ENCODE measurements around the gene C14orf180.

C14orf180 gene

DNA sequence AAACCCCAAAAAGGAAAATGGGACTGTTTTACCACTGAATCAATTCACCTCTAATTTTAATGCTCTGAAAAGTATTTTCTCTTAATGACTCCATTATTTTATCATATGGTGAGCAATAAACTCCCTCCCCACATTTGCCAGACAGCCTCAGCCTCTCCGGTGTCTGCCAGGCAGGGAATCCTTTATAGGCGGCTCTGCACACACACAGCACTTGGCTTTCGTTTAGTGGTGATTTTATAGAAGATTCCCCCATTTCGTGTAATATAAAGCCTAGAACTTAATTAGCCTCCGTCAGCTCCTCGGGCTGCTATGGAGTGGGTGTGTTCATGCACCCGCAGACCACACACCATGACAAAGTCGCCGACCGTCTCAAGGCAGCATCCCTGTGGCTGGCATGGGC is 10.1 kb upstream of the C14orf180 start:
- TF ChIP-seq, protein P1, sequence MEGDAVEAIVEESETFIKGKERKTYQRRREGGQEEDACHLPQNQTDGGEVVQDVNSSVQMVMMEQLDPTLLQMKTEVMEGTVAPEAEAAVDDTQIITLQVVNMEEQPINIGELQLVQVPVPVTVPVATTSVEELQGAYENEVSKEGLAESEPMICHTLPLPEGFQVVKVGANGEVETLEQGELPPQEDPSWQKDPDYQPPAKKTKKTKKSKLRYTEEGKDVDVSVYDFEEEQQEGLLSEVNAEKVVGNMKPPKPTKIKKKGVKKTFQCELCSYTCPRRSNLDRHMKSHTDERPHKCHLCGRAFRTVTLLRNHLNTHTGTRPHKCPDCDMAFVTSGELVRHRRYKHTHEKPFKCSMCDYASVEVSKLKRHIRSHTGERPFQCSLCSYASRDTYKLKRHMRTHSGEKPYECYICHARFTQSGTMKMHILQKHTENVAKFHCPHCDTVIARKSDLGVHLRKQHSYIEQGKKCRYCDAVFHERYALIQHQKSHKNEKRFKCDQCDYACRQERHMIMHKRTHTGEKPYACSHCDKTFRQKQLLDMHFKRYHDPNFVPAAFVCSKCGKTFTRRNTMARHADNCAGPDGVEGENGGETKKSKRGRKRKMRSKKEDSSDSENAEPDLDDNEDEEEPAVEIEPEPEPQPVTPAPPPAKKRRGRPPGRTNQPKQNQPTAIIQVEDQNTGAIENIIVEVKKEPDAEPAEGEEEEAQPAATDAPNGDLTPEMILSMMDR (IDR thresholded peaks at IDR 0.05; ENCODE audit: poor library complexity, severe bottlenecking): no peak
- Histone ChIP-seq H3K27ac (ENCODE audit: poor library complexity, severe bottlenecking) (no peak overlapping the region), H3K36me3 (ENCODE audit: low read depth) (no peaks in the 10 kb centered on the region), H3K4me1 (ENCODE audit: insufficient read depth, poor library complexity, severe bottlenecking) (no peaks in the 10 kb centered on the region), H3K4me3 (ENCODE audit: severe bottlenecking) (no peak overlapping the region), H3K9me3 (ENCODE audit: severe bottlenecking) (no peaks in the 10 kb centered on the region), H3K27me3 (ENCODE audit: insufficient read depth, poor library complexity, severe bottlenecking) (peaks cover 81% of the 10 kb centered on the region)
- no peak for DNase-seq (ENCODE audit: low spot score)
- no peak for ATAC-seq (ENCODE audit: low read depth)

DNA sequence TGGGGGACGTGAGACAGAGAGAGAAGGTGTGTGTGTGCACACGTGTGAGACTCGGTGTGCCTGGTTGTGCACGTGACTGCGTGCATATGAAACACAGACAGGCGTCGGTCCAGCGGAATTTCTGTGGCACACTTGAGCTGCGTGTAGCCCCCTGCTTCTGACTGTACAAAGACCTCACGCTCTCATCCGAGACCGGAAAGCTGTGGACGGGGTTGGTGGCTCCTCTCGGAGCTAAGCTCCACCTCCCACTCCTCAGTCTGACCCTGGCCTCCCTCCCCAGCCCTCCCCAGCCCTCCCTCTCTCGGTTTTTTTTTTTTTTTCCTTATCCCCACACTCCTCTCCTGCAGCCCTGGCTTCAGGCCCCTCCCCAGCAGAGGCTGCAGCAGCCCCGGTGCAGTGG is 8.3 kb upstream of the C14orf180 start:
- no peaks in the 10 kb centered on the region for H3K9me3 ChIP-seq (ENCODE audit: severe bottlenecking)
- H3K36me3 ChIP-seq (ENCODE audit: low read depth): no peaks in the 10 kb centered on the region
- no peak overlapping the region for H3K27ac ChIP-seq (ENCODE audit: poor library complexity, severe bottlenecking)
- H3K4me3 ChIP-seq (ENCODE audit: severe bottlenecking): no peak overlapping the region
- TF ChIP-seq, protein P1 (IDR thresholded peaks at IDR 0.05; ENCODE audit: poor library complexity, severe bottlenecking): no peak
- ATAC-seq (ENCODE audit: low read depth) (no peak), DNase-seq (ENCODE audit: low spot score) (no peak)
- peaks cover 65% of the 10 kb centered on the region for H3K27me3 ChIP-seq (ENCODE audit: insufficient read depth, poor library complexity, severe bottlenecking)
- no peaks in the 10 kb centered on the region for H3K4me1 ChIP-seq (ENCODE audit: insufficient read depth, poor library complexity, severe bottlenecking)

DNA sequence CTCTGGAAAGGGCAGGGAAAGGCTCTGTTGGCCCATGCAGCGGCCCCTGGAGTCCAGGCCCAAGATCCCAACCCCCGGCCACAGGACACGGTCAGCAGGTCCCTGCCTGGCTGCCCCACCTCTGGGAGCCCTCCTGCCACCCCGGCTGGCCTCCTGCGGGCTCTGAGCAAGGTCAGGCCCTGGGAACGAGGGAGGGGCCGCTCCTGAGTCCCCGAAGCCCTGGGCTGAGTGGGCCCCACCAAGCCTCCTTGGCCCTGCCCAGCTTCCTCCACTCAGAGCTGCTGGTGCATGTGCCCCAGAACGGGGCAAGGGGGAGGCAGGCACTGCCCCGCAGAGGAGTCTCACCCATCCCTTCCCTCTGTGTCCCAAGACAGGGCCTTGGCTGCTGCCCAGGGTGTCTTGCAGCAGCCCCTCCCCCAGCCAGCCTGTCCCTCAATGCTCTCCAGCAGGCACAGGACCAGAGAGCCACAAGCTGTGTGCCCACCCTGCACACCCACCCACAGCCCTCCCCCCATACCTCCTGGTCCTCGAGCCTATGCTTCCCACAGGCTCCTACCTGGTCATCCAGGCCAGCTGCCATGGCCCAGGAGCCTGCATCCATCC is 7.4 kb upstream of the C14orf180 start:
- no peaks in the 10 kb centered on the region for H3K9me3 ChIP-seq (ENCODE audit: severe bottlenecking)
- ATAC-seq (ENCODE audit: low read depth) (no peak), DNase-seq (ENCODE audit: low spot score) (no peak)
- H3K27ac ChIP-seq (ENCODE audit: poor library complexity, severe bottlenecking): no peak overlapping the region
- H3K4me1 ChIP-seq (ENCODE audit: insufficient read depth, poor library complexity, severe bottlenecking): no peaks in the 10 kb centered on the region
- H3K27me3 ChIP-seq (ENCODE audit: insufficient read depth, poor library complexity, severe bottlenecking): peaks cover 59% of the 10 kb centered on the region
- no peak overlapping the region for H3K4me3 ChIP-seq (ENCODE audit: severe bottlenecking)
- H3K36me3 ChIP-seq (ENCODE audit: low read depth): no peaks in the 10 kb centered on the region
- TF ChIP-seq, protein P1 (IDR thresholded peaks at IDR 0.05; ENCODE audit: poor library complexity, severe bottlenecking): no peak

DNA sequence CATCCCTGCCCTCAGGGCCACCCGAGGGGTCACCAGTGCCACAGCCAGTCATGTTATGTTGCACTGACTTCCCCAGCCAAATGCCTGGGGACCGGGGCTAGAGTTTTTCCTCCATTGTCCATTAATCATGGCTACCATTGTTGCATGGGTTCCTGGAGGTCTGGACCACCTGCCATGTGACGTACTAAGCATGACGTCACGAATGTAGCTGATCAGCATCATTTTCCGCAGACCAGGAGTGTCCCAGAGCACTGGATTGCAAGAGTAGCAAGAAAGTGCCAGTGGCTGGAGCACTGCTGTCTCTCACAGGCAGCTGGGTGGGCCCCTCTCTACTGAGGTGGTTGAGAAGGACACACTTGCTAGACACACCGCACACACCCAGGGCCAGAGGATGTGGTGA is 6.9 kb upstream of the C14orf180 start:
- TF ChIP-seq, protein P1 (IDR thresholded peaks at IDR 0.05; ENCODE audit: poor library complexity, severe bottlenecking): no peak
- DNase-seq (ENCODE audit: low spot score) (no peak), ATAC-seq (ENCODE audit: low read depth) (no peak)

DNA sequence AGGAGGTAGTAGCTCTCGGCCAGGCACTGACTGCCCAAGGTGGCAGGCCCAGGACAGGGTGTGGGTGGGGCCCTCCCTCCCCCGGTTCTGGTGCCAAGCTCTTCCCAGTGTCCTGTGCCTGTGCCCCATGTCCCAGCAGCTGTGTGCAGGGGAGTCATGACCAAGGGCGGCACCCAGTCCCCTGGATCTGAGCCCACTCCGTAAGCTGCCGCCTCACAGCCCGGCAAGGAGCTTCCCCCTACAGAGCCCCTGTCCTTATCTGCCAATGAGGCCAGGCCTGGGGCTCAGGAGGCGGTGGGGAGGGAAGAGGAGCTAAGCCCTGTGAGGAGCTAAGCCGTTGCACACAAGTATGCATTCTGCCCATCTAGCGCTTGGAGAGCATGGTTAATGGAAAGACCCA is 5.6 kb upstream of the C14orf180 start:
- H3K4me1 ChIP-seq (ENCODE audit: insufficient read depth, poor library complexity, severe bottlenecking): no peaks in the 10 kb centered on the region
- DNase-seq (ENCODE audit: low spot score) (no peak), ATAC-seq (ENCODE audit: low read depth) (no peak)

More for the DNA sequence above, 6.9 kb upstream of the C14orf180 start:
- Histone ChIP-seq H3K4me3 (ENCODE audit: severe bottlenecking) (no peak overlapping the region), H3K27ac (ENCODE audit: poor library complexity, severe bottlenecking) (no peak overlapping the region), H3K4me1 (ENCODE audit: insufficient read depth, poor library complexity, severe bottlenecking) (no peaks in the 10 kb centered on the region), H3K36me3 (ENCODE audit: low read depth) (no peaks in the 10 kb centered on the region), H3K27me3 (ENCODE audit: insufficient read depth, poor library complexity, severe bottlenecking) (peaks cover 55% of the 10 kb centered on the region), H3K9me3 (ENCODE audit: severe bottlenecking) (no peaks in the 10 kb centered on the region)

More for the DNA sequence above, 5.6 kb upstream of the C14orf180 start:
- Histone ChIP-seq H3K9me3 (ENCODE audit: severe bottlenecking) (no peaks in the 10 kb centered on the region), H3K27me3 (ENCODE audit: insufficient read depth, poor library complexity, severe bottlenecking) (peaks cover 55% of the 10 kb centered on the region), H3K36me3 (ENCODE audit: low read depth) (no peaks in the 10 kb centered on the region), H3K4me3 (ENCODE audit: severe bottlenecking) (no peak overlapping the region), H3K27ac (ENCODE audit: poor library complexity, severe bottlenecking) (no peak overlapping the region)
- TF ChIP-seq, protein P1 (IDR thresholded peaks at IDR 0.05; ENCODE audit: poor library complexity, severe bottlenecking): no peak
